Hypothalamus (tissue), 51 donors: Measurements from ENCODE around the gene CHRNB1.

Source experiments
- DNase-seq, 51 donors: peaks; one replicate each; lab custom pipeline; 2025; lab: John Stamatoyannopoulos, UW

The CHRNB1 gene

DNA sequence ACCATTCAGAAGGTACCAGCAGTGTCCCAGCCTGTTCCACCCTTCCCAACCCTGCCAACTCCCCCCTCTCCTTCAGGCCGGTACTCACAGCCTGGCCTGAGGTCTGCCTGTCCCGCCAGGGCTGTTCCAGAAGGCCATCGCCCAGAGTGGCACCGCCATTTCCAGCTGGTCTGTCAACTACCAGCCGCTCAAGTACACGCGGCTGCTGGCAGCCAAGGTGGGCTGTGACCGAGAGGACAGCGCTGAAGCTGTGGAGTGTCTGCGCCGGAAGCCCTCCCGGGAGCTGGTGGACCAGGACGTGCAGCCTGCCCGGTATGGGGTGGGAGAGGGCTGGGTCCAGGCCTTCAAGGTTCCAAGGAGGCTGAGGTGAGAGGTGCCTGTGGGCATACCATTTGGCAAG, 30.0 kb upstream of the CHRNB1 start:
- peak in 1 of 51 donors; percentile 4 for DNase-seq

DNA sequence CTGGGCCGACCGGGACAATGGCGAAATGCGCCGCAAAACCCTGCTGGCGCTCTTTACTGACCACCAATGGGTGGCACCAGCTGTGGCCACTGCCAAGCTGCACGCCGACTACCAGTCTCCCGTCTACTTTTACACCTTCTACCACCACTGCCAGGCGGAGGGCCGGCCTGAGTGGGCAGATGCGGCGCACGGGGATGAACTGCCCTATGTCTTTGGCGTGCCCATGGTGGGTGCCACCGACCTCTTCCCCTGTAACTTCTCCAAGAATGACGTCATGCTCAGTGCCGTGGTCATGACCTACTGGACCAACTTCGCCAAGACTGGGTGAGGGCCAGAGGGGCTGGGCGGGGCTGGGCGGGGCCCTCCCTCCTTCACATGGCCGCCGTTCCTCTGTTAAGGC, 29.1 kb upstream of the CHRNB1 start:
- no peak for DNase-seq

DNA sequence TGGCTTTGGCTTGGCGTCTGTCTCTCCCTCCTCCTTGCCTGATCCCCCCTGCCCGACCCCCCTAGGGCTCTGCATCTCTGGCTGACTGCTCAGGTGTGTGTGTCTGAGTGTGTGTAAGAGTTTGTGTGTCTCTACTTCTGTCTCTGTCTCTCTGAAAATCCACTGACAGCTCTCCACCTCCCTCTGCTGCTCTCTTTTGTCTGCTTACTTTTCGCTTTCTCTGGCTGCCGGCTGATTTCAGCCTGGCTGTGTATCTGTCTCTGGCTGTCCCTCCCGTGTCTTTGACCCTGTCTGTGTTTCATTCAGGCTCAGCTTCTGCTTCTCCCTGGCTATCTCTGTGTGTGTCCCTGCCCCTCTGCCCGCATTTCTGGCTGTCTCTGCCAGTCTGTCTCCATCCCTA, 28.5 kb upstream of the CHRNB1 start:
- no peak for DNase-seq

DNA sequence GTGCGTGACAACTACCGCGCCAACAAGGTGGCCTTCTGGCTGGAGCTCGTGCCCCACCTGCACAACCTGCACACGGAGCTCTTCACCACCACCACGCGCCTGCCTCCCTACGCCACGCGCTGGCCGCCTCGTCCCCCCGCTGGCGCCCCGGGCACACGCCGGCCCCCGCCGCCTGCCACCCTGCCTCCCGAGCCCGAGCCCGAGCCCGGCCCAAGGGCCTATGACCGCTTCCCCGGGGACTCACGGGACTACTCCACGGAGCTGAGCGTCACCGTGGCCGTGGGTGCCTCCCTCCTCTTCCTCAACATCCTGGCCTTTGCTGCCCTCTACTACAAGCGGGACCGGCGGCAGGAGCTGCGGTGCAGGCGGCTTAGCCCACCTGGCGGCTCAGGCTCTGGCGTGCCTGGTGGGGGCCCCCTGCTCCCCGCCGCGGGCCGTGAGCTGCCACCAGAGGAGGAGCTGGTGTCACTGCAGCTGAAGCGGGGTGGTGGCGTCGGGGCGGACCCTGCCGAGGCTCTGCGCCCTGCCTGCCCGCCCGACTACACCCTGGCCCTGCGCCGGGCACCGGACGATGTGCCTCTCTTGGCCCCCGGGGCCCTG, 27.7 kb upstream of the CHRNB1 start:
- no peak for DNase-seq

- DNase-seq: no peak
Measured at GRCh38 chr17:7418472-7419152, 26.2 kb upstream of the CHRNB1 start.

DNA sequence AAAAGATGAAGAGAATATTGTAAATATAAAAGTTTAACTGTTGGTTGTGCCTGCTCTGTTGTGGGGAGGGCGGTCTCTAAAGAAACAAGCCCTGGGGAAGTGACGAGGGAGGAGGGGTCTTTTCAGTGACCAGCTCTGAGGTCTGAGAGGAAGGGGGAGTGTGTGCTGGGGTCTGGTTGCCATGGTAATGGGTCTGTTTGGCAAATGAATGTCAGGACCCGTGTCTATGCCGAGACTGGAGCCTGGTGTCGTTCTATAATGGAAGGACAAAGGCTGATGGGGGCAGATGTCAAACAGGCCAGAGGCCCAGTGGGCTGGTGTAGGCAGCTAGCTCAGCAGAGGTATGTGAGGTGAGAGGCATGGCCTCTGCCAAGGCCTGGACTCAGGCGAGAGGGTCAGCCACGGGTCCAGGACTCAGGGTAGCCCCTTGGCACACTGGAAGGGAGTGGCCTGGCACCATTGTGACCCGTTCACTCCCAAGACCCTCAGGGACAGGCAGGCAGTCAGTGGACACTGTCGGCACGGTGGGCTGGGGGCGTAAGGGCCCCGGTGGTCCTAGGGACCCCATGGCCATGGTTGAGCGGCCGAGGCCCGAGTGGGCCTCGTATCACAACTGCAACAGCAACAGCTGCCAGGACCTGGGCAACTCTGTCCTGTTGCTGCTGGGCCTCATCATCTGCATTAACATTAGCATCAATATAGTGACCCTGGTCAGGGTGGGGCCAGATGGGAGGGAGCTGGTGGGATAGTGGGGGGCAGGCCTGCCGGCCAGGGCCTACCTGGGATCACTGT, 24.8 kb upstream of the CHRNB1 start, which contains the start of gene SPEM1:
SPEM1 (plus strand) TSS at position 506 of the 792 bp plus-strand sequence; CDS start at position 567, 61 bp downstream.
- DNase-seq: no peak

DNA sequence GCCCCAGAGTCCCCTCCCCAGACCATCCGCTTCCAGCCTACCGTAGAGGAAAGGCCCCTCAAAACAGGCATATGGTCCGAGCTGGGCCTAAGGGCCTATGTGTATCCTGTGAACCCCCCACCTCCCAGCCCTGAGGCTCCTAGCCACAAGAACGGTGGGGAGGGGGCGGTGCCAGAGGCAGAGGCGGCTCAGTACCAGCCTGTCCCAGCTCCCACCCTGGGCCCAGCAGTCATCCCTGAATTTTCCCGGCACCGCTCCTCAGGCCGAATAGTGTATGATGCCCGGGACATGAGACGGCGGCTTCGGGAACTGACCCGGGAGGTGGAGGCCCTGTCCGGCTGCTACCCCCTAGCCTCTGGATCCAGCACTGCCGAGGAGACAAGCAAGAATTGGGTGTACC, 23.7 kb upstream of the CHRNB1 start:
- DNase-seq: no peak

GRCh38 chr17:7423679-7424078, 21.2 kb upstream of the CHRNB1 start:
- no peak for DNase-seq

- no peak for DNase-seq
Measured at GRCh38 chr17:7425316-7425715, 19.5 kb upstream of the CHRNB1 start, which contains the start of gene SPEM2. Gene SPEM2, plus strand, starts transcription at chr17:7425616. Its CDS starts 73 bp downstream, at chr17:7425689.

GRCh38 chr17:7425756-7426155, 19.1 kb upstream of the CHRNB1 start:
- no peak for DNase-seq

DNA sequence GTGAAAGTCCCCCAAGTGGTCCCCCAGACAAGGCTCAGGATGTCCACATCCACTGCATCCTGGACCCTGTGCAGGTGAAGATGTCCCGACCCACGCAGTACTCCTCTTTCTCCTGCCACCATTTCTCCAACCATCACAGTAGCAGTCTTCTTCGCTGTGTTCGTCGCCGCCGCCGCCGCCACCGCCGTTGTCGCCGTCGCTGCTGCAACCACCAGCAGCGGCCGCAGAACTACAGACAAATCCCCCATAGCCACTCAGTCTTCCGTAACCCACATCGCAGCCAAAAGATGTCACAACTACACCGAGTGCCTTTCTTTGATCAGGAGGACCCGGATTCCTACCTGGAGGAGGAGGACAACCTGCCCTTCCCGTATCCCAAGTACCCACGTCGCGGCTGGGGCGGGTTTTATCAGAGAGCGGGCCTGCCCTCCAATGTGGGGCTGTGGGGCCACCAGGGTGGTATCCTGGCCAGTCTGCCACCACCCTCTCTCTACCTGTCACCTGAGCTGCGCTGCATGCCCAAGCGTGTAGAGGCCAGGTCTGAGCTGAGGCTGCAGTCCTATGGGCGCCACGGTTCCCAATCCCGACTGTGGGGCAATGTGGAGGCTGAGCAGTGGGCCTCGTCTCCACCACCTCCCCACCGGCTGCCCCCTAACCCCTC, 18.5 kb upstream of the CHRNB1 start:
- DNase-seq: no peak

DNA sequence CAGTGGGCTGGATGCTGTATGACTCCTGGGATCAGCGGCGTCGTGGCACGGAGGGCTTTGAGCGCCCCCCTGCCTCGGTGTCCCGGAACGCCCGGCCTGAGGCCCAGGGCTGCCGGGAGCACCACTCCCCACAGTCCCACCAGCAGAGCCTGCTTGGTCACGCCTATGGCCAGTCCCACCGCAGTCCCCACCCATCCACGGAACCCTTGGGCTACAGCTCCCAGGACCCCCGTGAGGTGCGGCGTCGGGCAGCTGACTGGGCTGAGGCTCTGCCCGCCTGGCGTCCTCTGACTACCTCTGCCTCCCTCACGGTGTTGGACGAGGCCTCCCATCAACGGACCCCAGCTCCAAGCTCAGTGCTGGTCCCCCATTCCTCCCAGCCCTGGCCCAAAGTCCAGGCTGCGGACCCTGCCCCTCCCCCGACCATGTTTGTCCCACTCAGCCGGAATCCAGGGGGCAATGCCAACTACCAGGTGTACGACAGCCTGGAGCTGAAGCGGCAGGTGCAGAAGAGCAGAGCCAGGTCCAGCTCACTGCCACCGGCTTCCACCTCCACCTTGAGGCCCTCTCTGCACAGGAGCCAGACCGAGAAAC, 17.9 kb upstream of the CHRNB1 start:
- DNase-seq: no peak

DNA sequence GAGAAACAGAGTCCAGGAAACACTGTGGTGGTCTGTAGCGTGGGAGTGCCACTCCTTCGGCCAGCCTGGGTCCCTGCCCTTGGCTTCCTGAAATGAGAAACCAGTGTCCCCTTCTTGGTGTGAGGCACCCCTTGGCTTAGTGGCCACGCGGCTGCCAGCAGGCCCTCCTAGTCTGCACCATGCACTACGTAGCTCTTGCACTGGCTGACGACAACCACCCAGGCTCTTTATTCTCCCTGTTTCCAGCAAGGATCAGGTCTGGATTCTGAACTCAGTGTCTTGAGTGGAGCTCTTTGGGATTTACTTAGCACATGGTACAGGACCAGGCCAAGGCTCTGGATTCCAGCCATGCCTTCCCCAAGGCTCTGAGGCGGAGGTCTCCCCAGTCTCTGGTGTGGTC, 17.3 kb upstream of the CHRNB1 start:
- no peak for DNase-seq

DNA sequence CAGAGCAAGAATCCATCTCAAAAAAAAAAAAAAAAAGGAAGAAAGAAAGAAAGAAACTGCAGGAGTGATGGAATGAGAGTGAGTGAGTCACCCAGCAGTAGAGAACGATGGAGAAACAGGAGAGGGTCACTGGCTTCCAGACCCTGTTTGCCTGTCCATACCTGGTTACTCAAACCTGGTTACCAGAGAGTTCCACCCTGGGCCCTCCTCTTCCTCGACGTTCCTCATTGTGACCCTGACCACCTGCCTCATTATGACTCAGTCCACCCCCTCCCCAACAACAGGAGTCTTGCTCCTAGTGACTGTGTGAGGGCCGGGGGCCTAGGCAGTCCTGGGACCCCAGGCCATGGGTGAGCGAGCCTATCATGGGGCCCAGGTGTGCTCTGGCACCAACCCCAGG, 16.3 kb upstream of the CHRNB1 start, which contains the start of gene SPEM3:
SPEM3 (plus strand) TSS at position 301 of the 400 bp plus-strand sequence; CDS start at position 347, 46 bp downstream.
- DNase-seq: no peak

- no peak for DNase-seq
Measured at GRCh38 chr17:7429722-7430121, 15.1 kb upstream of the CHRNB1 start.

GRCh38 chr17:7431231-7431630, 13.6 kb upstream of the CHRNB1 start:
- no peak for DNase-seq

DNA sequence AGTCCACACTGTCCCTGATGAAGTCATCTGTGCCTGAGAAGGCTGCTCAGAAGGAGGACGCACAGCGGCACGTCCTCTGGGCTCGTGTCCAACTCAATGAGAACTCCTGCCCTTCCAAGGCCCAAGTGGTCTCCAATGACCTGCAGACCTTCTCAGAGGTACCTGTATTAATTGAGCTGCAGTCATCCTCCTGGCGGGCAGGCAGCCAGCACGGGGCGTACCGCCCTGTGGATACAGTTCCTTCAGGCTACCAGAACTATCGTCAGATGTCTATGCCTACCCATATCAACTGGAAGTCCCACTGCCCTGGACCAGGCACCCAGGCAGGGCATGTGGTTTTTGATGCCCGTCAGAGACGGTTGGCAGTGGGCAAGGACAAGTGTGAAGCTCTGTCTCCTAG, 12.6 kb upstream of the CHRNB1 start:
- no peak for DNase-seq

DNA sequence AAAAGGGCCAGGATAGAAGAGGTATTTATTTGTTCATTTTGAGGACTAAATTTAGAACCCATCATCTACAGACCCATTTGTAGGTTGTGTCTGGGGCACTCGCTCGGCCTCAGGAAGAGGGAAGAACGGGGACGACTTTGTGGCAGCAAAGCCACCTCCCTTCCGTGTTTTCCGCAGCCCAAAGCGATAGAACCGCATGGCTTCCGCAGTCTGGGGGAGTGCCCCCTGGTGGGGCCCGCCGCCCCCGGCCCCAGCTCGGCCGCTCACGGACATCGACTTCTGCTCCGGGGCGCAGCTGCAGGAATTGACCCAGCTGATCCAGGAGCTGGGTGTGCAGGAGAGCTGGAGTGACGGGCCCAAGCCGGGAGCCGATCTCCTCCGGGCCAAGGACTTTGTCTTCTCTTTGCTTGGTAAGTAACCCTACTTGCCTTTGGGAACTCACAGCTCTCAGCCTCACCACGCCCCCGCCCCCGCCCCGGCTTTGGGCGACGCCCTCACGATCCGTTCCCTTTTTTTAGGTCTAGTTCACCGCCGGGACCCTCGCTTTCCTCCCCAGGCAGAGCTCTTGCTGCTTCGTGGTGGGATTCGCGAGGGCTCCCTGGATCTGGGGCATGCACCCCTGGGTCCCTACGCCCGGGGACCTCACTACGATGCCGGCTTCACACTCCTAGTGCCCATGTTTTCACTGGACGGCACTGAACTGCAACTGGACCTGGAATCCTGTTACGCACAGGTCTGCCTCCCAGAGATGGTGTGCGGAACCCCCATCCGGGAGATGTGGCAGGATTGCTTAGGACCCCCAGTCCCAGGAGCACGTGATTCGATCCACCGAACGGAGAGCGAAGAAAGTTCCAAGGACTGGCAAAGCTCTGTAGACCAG, 8.9 kb upstream of the CHRNB1 start:
- peak in 3 of 51 donors; percentile 9 to 24 (median 16) for DNase-seq

DNA sequence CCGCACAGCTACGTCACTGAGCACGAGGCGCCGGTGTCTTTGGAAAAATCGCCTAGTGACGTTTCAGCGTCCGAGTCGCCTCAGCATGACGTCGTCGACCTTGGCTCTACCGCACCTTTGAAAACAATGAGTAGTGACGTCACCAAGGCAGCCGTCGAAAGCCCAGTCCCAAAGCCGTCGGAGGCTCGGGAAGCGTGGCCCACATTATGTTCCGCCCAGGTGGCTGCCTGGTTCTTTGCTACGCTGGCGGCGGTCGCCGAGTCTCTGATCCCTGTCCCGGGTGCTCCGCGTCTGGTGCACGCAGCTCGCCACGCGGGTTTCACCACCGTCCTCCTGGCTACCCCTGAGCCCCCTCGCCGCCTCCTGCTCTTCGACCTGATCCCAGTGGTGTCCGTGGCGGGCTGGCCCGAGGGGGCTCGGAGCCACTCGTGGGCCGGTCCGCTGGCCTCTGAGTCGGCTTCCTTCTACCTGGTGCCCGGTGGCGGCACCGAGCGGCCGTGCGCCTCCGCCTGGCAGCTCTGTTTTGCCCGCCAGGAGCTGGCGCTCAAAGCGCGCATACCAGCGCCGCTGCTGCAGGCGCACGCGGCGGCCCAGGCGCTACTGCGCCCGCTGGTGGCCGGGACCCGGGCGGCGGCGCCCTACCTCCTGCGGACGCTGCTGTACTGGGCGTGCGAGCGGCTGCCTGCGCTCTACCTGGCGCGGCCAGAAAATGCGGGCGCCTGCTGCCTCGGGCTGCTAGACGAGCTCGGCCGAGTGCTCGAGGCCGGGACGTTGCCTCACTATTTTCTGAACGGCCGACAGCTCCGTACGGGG, 8.1 kb upstream of the CHRNB1 start:
- DNase-seq: peak in 40 of 51 donors; percentile 23 to 84 (median 58)
